ENCODE results near the gene SESN3.
"Not testable (repeated sequence)": the region's sequence is repeated elsewhere in the genome, so short reads cannot be mapped to it uniquely, and the experiment has no call there.

Gene SESN3

GRCh38 chr11:95248666-95249467 is 17.9 kb upstream of the SESN3 start:
- no peak for DNase-seq

- no peak for DNase-seq
Observed at GRCh38 chr11:95247883-95248282, 16.9 kb upstream of the SESN3 start.

GRCh38 chr11:95247127-95247684 is 16.2 kb upstream of the SESN3 start:
- no peak for DNase-seq

GRCh38 chr11:95245581-95245980 is 14.6 kb upstream of the SESN3 start:
- no peak for DNase-seq

- DNase-seq: no peak
Observed at GRCh38 chr11:95245038-95245437, 14.0 kb upstream of the SESN3 start.

- no peak for DNase-seq
Observed at GRCh38 chr11:95243673-95244072, 12.7 kb upstream of the SESN3 start.

GRCh38 chr11:95242845-95243605 is 12.0 kb upstream of the SESN3 start:
- DNase-seq: no peak

- no peak for DNase-seq
Observed at GRCh38 chr11:95242091-95242844, 11.3 kb upstream of the SESN3 start.

- no peak for DNase-seq
Observed at GRCh38 chr11:95241681-95242081, 10.7 kb upstream of the SESN3 start.

GRCh38 chr11:95239871-95240649 is 9.1 kb upstream of the SESN3 start:
- DNase-seq: no peak

- no peak for DNase-seq
Observed at GRCh38 chr11:95232666-95233065, 1.7 kb upstream of the SESN3 start.

- no peak for DNase-seq
Observed at GRCh38 chr11:95231881-95232605, 1.0 kb upstream of the SESN3 start.

GRCh38 chr11:95230810-95231126 is 234 bp downstream of the SESN3 start:
- DNase-seq: no peak

- DNase-seq: no peak
Observed at GRCh38 chr11:95229993-95230809, 801 bp downstream of the SESN3 start.

GRCh38 chr11:95229199-95229992 is 1.6 kb downstream of the SESN3 start:
- no peak for DNase-seq

GRCh38 chr11:95228081-95228749 is 2.8 kb downstream of the SESN3 start:
- no peak for DNase-seq

GRCh38 chr11:95227060-95227459 is 3.9 kb downstream of the SESN3 start:
- not testable (repeated sequence) for DNase-seq

GRCh38 chr11:95222817-95223216 is 8.2 kb downstream of the SESN3 start:
- no peak for DNase-seq

GRCh38 chr11:95219599-95219998 is 11.4 kb downstream of the SESN3 start:
- DNase-seq: no peak

GRCh38 chr11:95218149-95218548 is 12.9 kb downstream of the SESN3 start:
- DNase-seq: no peak

Data from DMS 273 treated with DMSO at 0.1 percent for 48 hours (cell line).